Ovary (tissue), 9 donors: ENCODE measurements around the gene MBOAT7. TPM values are rescaled to one million over a fixed set of nuclear protein-coding genes. Genes with fewer than 3 reads are reported as not detected.
"Not testable (repeated sequence)": the region's sequence is repeated elsewhere in the genome, so short reads cannot be mapped to it uniquely, and the experiment has no call there.

ENCODE experiments used
- DNase-seq, 5 donors: peaks; one replicate each; pipeline ENCODE4 v3.0.0-alpha.2; 2019 to 2020
- H3K27ac ChIP-seq, 2 donors: fragments of 200-600 bp; one replicate each; pipeline versions ENCODE4 v1.5.1 to v1.8.0; 2019 to 2022
- H3K27me3 ChIP-seq: fragments of 200-600 bp; one replicate; pipeline ENCODE4 v1.8.0; 2022
- H3K36me3 ChIP-seq: fragments of 200-600 bp; sonication (generic); one replicate; pipeline ENCODE4 v1.5.1; 2019
- H3K4me1 ChIP-seq: one replicate; pipeline ENCODE4 v1.8.1; 2013; ENCODE audit warnings: mild to moderate bottlenecking, moderate library complexity; ENCODE audit not compliant: insufficient read depth
- H3K4me3 ChIP-seq: fragments of 200-600 bp; sonication (generic); one replicate; pipeline ENCODE4 v1.5.1; 2017
- H3K9me3 ChIP-seq, 2 donors: fragments of 200-600 bp in 1 of 2; sonication (generic) in 1 of 2; one replicate each; pipeline versions ENCODE4 v1.5.1 to v1.8.1; 2013 to 2019; ENCODE audit warnings: mild to moderate bottlenecking in 1 of 2, moderate library complexity in 1 of 2
- CTCF ChIP-seq, 3 donors: fragments of 450-650 bp in 2 of 3; fragments of 200-600 bp in 1 of 3; IDR thresholded peaks; one replicate each; pipeline versions ENCODE4 v1.5.1 to v1.8.0; 2016 to 2022; ENCODE audit warnings: antibody characterized with exemption in 3 of 3, mild to moderate bottlenecking in 1 of 3
- EP300 ChIP-seq: sonication (generic); formaldehyde crosslinking; IDR thresholded peaks from one replicate; pipeline ENCODE4 v1.6.1; 2017; ENCODE audit warnings: antibody characterized with exemption
- POLR2A ChIP-seq: fragments of 450-650 bp; IDR thresholded peaks from one replicate; pipeline ENCODE4 v1.6.1; 2017; ENCODE audit warnings: antibody characterized with exemption, mild to moderate bottlenecking, moderate library complexity
- WGBS, 3 donors: extraction: QIAGEN DNeasy Blood & Tissue Kit in 1 of 3; methylation state at CpG; one replicate each; pipeline versions ENCODE4 v1.1.5 to v1.1.7; 2013 to 2017; 5-methylcytosine and 5-hydroxymethylcytosine counted together
- intact Hi-C, 4 donors: fragments of 100-400 bp; cut with DNase I; formaldehyde crosslinking; loops; one replicate each; pipeline versions ENCODE4 v1.11.0 to v1.15.1; 2022 to 2023
- polyA plus RNA-seq, 2 donors: library from polyadenylated mRNA; stranded (reverse); fragments of 200-250 nt in 1 of 2; fragments of 350-450 nt in 1 of 2; fragmentation: Illumina TruSeq in 1 of 2; extraction: RNeasy Lipid Tissue Mini Kit (QIAGEN cat#74804) in 1 of 2; gene quantifications; one replicate each; pipeline ENCODE4 v1.2.3, GENCODE V29; 2013 to 2014
- total RNA-seq, 7 donors: library from RNA; depleted of rRNA in 2 of 7; stranded (reverse); fragments of >200 nt in 2 of 7; fragmentation: NEBNext Ultra II Directional in 3 of 7; extraction: Animal tissue kit (Norgen Biotek cat#: 25700) in 3 of 7; gene quantifications; one replicate each; pipeline versions ENCODE4 v1.1.0 to v1.2.4, GENCODE V29; 2016 to 2023
- donor health status: DM: no; HTN: no; CAD: no; lungs with moderate emphysema.
- donor health status: DM: no; HTN: no; CAD: no.
- donor health status: Bipolar disorder and iron deficiency.
- donor health status: DM: yes; HTN: yes; CAD: no.
- donor health status: DM: no; HTN: no; CAD: no.
- donor health status: DM: yes; HTN: yes; CAD: no.

MBOAT7 gene
- total and polyA plus RNA-seq, 9 donors = 41.0 to 105 (median 51.5) TPM

- no peak overlapping the region for H3K27ac ChIP-seq
- H3K4me3 ChIP-seq = no peak overlapping the region
- no peaks in the 10 kb centered on the region for H3K27me3 ChIP-seq
- no peak for DNase-seq
- WGBS, 3 donors = 57 to 61% (median 60%) methylated on average over 18 to 25 of the region's 25 CpGs
- no peaks in the 10 kb centered on the region for H3K4me1 ChIP-seq
- TF ChIP-seq POLR2A (no peak), CTCF (IDR thresholded peaks at IDR 0.05) (no peak), EP300 (no peak)
- H3K9me3 ChIP-seq = no peaks in the 10 kb centered on the region
- intact Hi-C loops = loop anchor here in 2 of 4 donors (5.0 to 10.0 kb wide), 2 partner anchors 58 to 61 kb away; no protein-coding TSS in a partner anchor
- no peaks in the 10 kb centered on the region for H3K36me3 ChIP-seq
These were observed 15.2 kb downstream of the MBOAT7 start for GRCh38 chr19:54173951-54174834.

GRCh38 chr19:54173359-54173699 lies 16.1 kb downstream of the MBOAT7 start:
- H3K27ac ChIP-seq = no peak overlapping the region
- WGBS, 3 donors = 40 to 51% (median 44%) methylated on average over 15 of the region's 15 CpGs
- intact Hi-C loops = loop anchor here in 2 of 4 donors (5.0 to 10.0 kb wide), 2 partner anchors 59 to 61 kb away; no protein-coding TSS in a partner anchor
- H3K36me3 ChIP-seq = no peaks in the 10 kb centered on the region
- DNase-seq = no peak
- H3K4me1 ChIP-seq = no peaks in the 10 kb centered on the region
- H3K4me3 ChIP-seq = no peak overlapping the region
- H3K9me3 ChIP-seq = no peaks in the 10 kb centered on the region
- H3K27me3 ChIP-seq = no peaks in the 10 kb centered on the region
- TF ChIP-seq POLR2A (no peak), EP300 (no peak), CTCF (IDR thresholded peaks at IDR 0.05) (no peak)

GRCh38 chr19:54172471-54173358 lies 16.7 kb downstream of the MBOAT7 start, which contains the start of gene TMC4:
TMC4 (minus strand) TSS chr19:54173160; CDS start chr19:54173117, 43 bp downstream.
- no peaks in the 10 kb centered on the region for H3K36me3 ChIP-seq
- WGBS, 3 donors = 6 to 14% (median 9%) methylated on average over 11 to 13 of the region's 13 CpGs
- intact Hi-C loops = loop anchor here in 2 of 4 donors (5.0 to 10.0 kb wide), 2 partner anchors 60 to 62 kb away; no protein-coding TSS in a partner anchor
- H3K4me1 ChIP-seq = no peaks in the 10 kb centered on the region
- no peaks in the 10 kb centered on the region for H3K9me3 ChIP-seq
- DNase-seq = no peak
- no peak within 1 kb of the TSS for H3K4me3 ChIP-seq
- H3K27ac ChIP-seq = no peak within 1 kb of the TSS
- TF ChIP-seq CTCF (IDR thresholded peaks at IDR 0.05) = no peak
- no peak for TF ChIP-seq EP300
- TF ChIP-seq POLR2A = no peak
- no peaks in the 10 kb centered on the region for H3K27me3 ChIP-seq

- intact Hi-C loops = loop anchor here in 2 of 4 donors (5.0 to 10.0 kb wide), 2 partner anchors 60 to 63 kb away; no protein-coding TSS in a partner anchor
- 53 to 60% (median 60%) methylated on average over 16 to 19 of the region's 23 CpGs for WGBS, 3 donors
- H3K9me3 ChIP-seq, H3K4me1 ChIP-seq, H3K27ac ChIP-seq, H3K4me3 ChIP-seq, H3K36me3 ChIP-seq, H3K27me3 ChIP-seq, DNase-seq: not testable (repeated sequence)
These were observed 17.5 kb downstream of the MBOAT7 start for GRCh38 chr19:54171736-54172431.
